ENCODE measurements around the gene FAIM2. TPM values are rescaled to one million over a fixed set of nuclear protein-coding genes. Genes with fewer than 3 reads are reported as not detected.

Gene FAIM2
- polyA plus RNA-seq, 2 of the 4 experiments (the other 2 are of a cell fraction): 0.23 TPM; not detected in 1

GRCh38 chr12:49824416-49824815, 79.3 kb downstream of the FAIM2 start:
- Histone ChIP-seq H3K9me3 (no peaks in the 10 kb centered on the region), H3K4me2 (no peak overlapping the region), H3K4me3 (no peak overlapping the region), H3K27ac (no peak overlapping the region), H3K4me1 (peaks cover 16% of the 10 kb centered on the region; the same call in 2 of the 3 replicates)
- DNase-seq (ENCODE audit: low read depth in 1 of 2, low spot score in 1 of 2) (no peak), ATAC-seq (no peak), FAIRE-seq (no peak)
- TF ChIP-seq RCOR1 (IDR thresholded peaks at IDR 0.05; ENCODE audit: low read depth, low read length): no peak
- no peak for TF ChIP-seq JUN (IDR thresholded peaks at IDR 0.05)
- TF ChIP-seq, protein P1, sequence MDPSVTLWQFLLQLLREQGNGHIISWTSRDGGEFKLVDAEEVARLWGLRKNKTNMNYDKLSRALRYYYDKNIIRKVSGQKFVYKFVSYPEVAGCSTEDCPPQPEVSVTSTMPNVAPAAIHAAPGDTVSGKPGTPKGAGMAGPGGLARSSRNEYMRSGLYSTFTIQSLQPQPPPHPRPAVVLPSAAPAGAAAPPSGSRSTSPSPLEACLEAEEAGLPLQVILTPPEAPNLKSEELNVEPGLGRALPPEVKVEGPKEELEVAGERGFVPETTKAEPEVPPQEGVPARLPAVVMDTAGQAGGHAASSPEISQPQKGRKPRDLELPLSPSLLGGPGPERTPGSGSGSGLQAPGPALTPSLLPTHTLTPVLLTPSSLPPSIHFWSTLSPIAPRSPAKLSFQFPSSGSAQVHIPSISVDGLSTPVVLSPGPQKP (IDR thresholded peaks at IDR 0.05; ENCODE audit: low read depth, low read length): no peak
- TF ChIP-seq TFCP2L1 (CRISPR knock-in tag; IDR thresholded peaks at IDR 0.05): no peak
- no peak for TF ChIP-seq MYC (IDR thresholded peaks at IDR 0.05; ENCODE audit: borderline replicate concordance, low read length)
- TF ChIP-seq, protein P2, sequence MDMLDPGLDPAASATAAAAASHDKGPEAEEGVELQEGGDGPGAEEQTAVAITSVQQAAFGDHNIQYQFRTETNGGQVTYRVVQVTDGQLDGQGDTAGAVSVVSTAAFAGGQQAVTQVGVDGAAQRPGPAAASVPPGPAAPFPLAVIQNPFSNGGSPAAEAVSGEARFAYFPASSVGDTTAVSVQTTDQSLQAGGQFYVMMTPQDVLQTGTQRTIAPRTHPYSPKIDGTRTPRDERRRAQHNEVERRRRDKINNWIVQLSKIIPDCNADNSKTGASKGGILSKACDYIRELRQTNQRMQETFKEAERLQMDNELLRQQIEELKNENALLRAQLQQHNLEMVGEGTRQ (IDR thresholded peaks at IDR 0.05): no peak
- TF ChIP-seq HOXA7 (CRISPR knock-in tag; IDR thresholded peaks at IDR 0.05): no peak
- no peak for TF ChIP-seq GATA3 (IDR thresholded peaks at IDR 0.05; ENCODE audit: borderline replicate concordance)
- no peak for TF ChIP-seq ZFP36 (IDR thresholded peaks at IDR 0.05; ENCODE audit: borderline replicate concordance, partially characterized antibody)
- no peak for TF ChIP-seq JUNB (IDR thresholded peaks at IDR 0.05)
- ChIA-PET POLR2A (no interaction called here), CTCF (interaction anchor here (0.7 to 2.6 kb wide), 3 partner anchors 14 to 84 kb away, joined by 3 to 8 read pairs (median 3); partner anchors contain the start of gene TMBIM6)
- WGBS (ENCODE audit: missing lambda C conversion rate): 85% methylated on average over 8 of the region's 8 CpGs

DNA sequence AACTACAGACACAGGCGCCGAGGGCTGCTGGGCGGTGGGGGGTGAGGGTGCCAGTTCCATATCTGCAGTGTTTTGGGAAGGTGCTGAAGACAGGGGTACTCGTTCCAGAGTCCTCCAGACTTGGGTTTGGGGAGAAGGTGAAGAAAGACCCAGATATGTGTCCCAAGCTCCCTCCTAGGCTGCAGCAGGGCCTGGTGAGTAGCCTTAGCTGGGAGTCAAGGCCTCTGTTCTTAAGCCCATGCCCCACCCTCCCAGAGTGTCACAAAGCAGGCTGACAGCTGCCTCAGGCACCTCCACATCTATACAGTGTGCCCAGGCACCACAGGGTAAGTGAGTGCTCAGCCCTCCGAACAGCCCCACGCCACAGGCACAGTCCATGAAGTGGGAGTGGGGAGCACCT, 79.7 kb downstream of the FAIM2 start:
- no peak for FAIRE-seq
- Histone ChIP-seq H3K4me3 (no peak overlapping the region), H3K4me1 (peaks cover 12% of the 10 kb centered on the region; the same call in 2 of the 3 replicates), H3K9me3 (no peaks in the 10 kb centered on the region), H3K27ac (no peak overlapping the region), H3K4me2 (no peak overlapping the region)
- ChIA-PET POLR2A (no interaction called here), CTCF (interaction anchor here (1.0 kb wide), 1 partner anchor 14 kb away, joined by 3 read pairs; no protein-coding TSS in a partner anchor)
- WGBS (ENCODE audit: missing lambda C conversion rate): 92% methylated on average over 6 of the region's 6 CpGs
- no peak for ATAC-seq
- TF ChIP-seq, protein P3, sequence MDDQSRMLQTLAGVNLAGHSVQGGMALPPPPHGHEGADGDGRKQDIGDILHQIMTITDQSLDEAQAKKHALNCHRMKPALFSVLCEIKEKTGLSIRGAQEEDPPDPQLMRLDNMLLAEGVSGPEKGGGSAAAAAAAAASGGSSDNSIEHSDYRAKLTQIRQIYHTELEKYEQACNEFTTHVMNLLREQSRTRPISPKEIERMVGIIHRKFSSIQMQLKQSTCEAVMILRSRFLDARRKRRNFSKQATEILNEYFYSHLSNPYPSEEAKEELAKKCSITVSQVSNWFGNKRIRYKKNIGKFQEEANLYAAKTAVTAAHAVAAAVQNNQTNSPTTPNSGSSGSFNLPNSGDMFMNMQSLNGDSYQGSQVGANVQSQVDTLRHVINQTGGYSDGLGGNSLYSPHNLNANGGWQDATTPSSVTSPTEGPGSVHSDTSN (IDR thresholded peaks at IDR 0.05): no peak
- no peak for TF ChIP-seq FOSB (CRISPR knock-in tag; IDR thresholded peaks at IDR 0.05)
- TF ChIP-seq POLR2A (IDR thresholded peaks at IDR 0.05; ENCODE audit: low read length): no peak
- TF ChIP-seq, protein P4, sequence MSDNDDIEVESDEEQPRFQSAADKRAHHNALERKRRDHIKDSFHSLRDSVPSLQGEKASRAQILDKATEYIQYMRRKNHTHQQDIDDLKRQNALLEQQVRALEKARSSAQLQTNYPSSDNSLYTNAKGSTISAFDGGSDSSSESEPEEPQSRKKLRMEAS (IDR thresholded peaks at IDR 0.05): no peak
- no peak for TF ChIP-seq TFCP2L1 (CRISPR knock-in tag; IDR thresholded peaks at IDR 0.05)
- no peak for TF ChIP-seq SREBF2 (IDR thresholded peaks at IDR 0.05)
- TF ChIP-seq, protein P5, sequence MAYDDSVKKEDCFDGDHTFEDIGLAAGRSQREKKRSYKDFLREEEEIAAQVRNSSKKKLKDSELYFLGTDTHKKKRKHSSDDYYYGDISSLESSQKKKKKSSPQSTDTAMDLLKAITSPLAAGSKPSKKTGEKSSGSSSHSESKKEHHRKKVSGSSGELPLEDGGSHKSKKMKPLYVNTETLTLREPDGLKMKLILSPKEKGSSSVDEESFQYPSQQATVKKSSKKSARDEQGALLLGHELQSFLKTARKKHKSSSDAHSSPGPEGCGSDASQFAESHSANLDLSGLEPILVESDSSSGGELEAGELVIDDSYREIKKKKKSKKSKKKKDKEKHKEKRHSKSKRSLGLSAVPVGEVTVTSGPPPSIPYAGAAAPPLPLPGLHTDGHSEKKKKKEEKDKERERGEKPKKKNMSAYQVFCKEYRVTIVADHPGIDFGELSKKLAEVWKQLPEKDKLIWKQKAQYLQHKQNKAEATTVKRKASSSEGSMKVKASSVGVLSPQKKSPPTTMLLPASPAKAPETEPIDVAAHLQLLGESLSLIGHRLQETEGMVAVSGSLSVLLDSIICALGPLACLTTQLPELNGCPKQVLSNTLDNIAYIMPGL (CRISPR knock-in tag; IDR thresholded peaks at IDR 0.05; ENCODE audit: borderline replicate concordance): no peak
- TF ChIP-seq HOXB13 (CRISPR knock-in tag; IDR thresholded peaks at IDR 0.05; ENCODE audit: low read depth): no peak
- no peak for TF ChIP-seq ZSCAN20 (CRISPR knock-in tag; IDR thresholded peaks at IDR 0.05)
- no peak for TF ChIP-seq TP53 (CRISPR knock-in tag; IDR thresholded peaks at IDR 0.05)
- TF ChIP-seq HOXB5 (CRISPR knock-in tag; IDR thresholded peaks at IDR 0.05): no peak
- no peak for TF ChIP-seq SMC3 (IDR thresholded peaks at IDR 0.05)
- TF ChIP-seq CBX8 (IDR thresholded peaks at IDR 0.05): no peak
- no peak for TF ChIP-seq CEBPB (IDR thresholded peaks at IDR 0.05)
- no peak for TF ChIP-seq BHLHE40 (IDR thresholded peaks at IDR 0.05; ENCODE audit: low read depth, low read length)
- TF ChIP-seq MAZ (IDR thresholded peaks at IDR 0.05; ENCODE audit: borderline replicate concordance, low read depth, low read length): no peak
- TF ChIP-seq NFE2L2 (conservative IDR thresholded peaks at IDR 0.05; ENCODE audit: low read length): no peak
- TF ChIP-seq RFX5 (IDR thresholded peaks at IDR 0.05): no peak
- TF ChIP-seq MAFK (IDR thresholded peaks at IDR 0.05; ENCODE audit: partially characterized antibody): no peak
- TF ChIP-seq ZFP36 (IDR thresholded peaks at IDR 0.05; ENCODE audit: borderline replicate concordance, partially characterized antibody): no peak
- DNase-seq (ENCODE audit: low read depth in 1 of 2, low spot score in 1 of 2): no peak

Measured in A549 (cell line).